ENCODE results near the gene CHRNA10.

CHRNA10 gene

GRCh38 chr11:3710485-3711259, 39.5 kb upstream of the CHRNA10 start:
- TF ChIP-seq REST (IDR thresholded peaks at IDR 0.05; ENCODE audit: insufficient replicate concordance, low read depth) (no peak), CTCF (IDR thresholded peaks at IDR 0.05; ENCODE audit: insufficient read depth, low read length) (no peak), SPI1 (IDR thresholded peaks at IDR 0.05; ENCODE audit: borderline replicate concordance, low read depth) (no peak), POLR2AphosphoS5 (IDR thresholded peaks at IDR 0.05; ENCODE audit: low read depth) (no peak), GABPA (IDR thresholded peaks at IDR 0.05; ENCODE audit: low read depth) (no peak)
- Histone ChIP-seq H3K4me3 (replicated peaks; ENCODE audit: insufficient read depth, low read length) (no peak overlapping the region), H3K27ac (replicated peaks) (no peak overlapping the region; the same call in 1 of the 2 replicates), H3K27me3 (ENCODE audit: insufficient read depth, poor library complexity, severe bottlenecking) (no peaks in the 10 kb centered on the region)
- no peak for DNase-seq (ENCODE audit: low read depth in 1 of 2, low spot score in 1 of 2)

GRCh38 chr11:3709977-3710376, 38.8 kb upstream of the CHRNA10 start:
- H3K27me3 ChIP-seq (ENCODE audit: insufficient read depth, poor library complexity, severe bottlenecking): no peaks in the 10 kb centered on the region
- no peak overlapping the region for H3K4me3 ChIP-seq (replicated peaks; ENCODE audit: insufficient read depth, low read length)
- no peak for TF ChIP-seq SPI1 (IDR thresholded peaks at IDR 0.05; ENCODE audit: borderline replicate concordance, low read depth)
- TF ChIP-seq CTCF (IDR thresholded peaks at IDR 0.05; ENCODE audit: insufficient read depth, low read length): no peak
- TF ChIP-seq GABPA (IDR thresholded peaks at IDR 0.05; ENCODE audit: low read depth): no peak
- no peak for TF ChIP-seq REST (IDR thresholded peaks at IDR 0.05; ENCODE audit: insufficient replicate concordance, low read depth)
- no peak for TF ChIP-seq POLR2AphosphoS5 (IDR thresholded peaks at IDR 0.05; ENCODE audit: low read depth)
- no peak overlapping the region for H3K27ac ChIP-seq (replicated peaks)
- no peak for DNase-seq (ENCODE audit: low read depth in 1 of 2, low spot score in 1 of 2)

GRCh38 chr11:3707176-3707575, 36.0 kb upstream of the CHRNA10 start:
- no peak overlapping the region for H3K4me3 ChIP-seq (replicated peaks; ENCODE audit: insufficient read depth, low read length)
- DNase-seq (ENCODE audit: low read depth in 1 of 2, low spot score in 1 of 2): no peak
- H3K27me3 ChIP-seq (ENCODE audit: insufficient read depth, poor library complexity, severe bottlenecking): no peaks in the 10 kb centered on the region
- no peak overlapping the region for H3K27ac ChIP-seq (replicated peaks)
- TF ChIP-seq POLR2AphosphoS5 (IDR thresholded peaks at IDR 0.05; ENCODE audit: low read depth) (no peak), SPI1 (IDR thresholded peaks at IDR 0.05; ENCODE audit: borderline replicate concordance, low read depth) (no peak), CTCF (IDR thresholded peaks at IDR 0.05; ENCODE audit: insufficient read depth, low read length) (no peak), REST (IDR thresholded peaks at IDR 0.05; ENCODE audit: insufficient replicate concordance, low read depth) (no peak), GABPA (IDR thresholded peaks at IDR 0.05; ENCODE audit: low read depth) (no peak)
